ENCODE results near the gene BCKDK.
"Not testable (repeated sequence)": the region's sequence is repeated elsewhere in the genome, so short reads cannot be mapped to it uniquely, and the experiment has no call there.

The BCKDK gene

DNA sequence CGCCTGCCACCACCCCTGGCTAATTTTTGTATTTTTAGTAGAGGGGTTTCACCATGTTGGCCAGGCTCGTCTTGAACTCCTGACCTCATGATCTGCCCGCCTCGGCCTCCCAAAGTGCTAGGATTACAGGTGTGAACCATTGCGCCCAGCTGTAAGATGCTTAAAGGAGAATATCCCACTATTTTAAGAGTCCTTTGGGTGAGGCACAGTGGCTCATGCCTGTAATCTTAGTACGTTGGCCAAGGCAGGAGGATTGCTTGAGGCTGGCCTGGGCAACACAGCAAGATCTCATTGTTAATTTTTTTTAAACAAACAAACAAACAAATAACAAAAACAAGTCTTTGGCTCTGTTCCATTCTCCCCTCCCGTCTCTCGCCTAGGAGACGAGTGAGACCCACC lies 32.9 kb downstream of the BCKDK start:
- DNase-seq (ENCODE audit: extremely low read depth in 1 of 2, low read depth in 1 of 2), result not testable (repeated sequence)

- DNase-seq (ENCODE audit: extremely low read depth in 1 of 2, low read depth in 1 of 2), result no peak
These were observed 33.4 kb downstream of the BCKDK start for GRCh38 chr16:31141489-31142108.

- peak; percentile 90 to 92 for DNase-seq (ENCODE audit: extremely low read depth in 1 of 2, low read depth in 1 of 2)
These were observed 34.2 kb downstream of the BCKDK start for GRCh38 chr16:31142109-31143010.

GRCh38 chr16:31143011-31143693 lies 35.0 kb downstream of the BCKDK start:
- DNase-seq (ENCODE audit: extremely low read depth in 1 of 2, low read depth in 1 of 2), result no peak

- no peak for DNase-seq (ENCODE audit: extremely low read depth in 1 of 2, low read depth in 1 of 2)
These were observed 35.5 kb downstream of the BCKDK start for GRCh38 chr16:31143694-31144148.

- not testable (repeated sequence) for DNase-seq (ENCODE audit: extremely low read depth in 1 of 2, low read depth in 1 of 2)
These were observed 36.2 kb downstream of the BCKDK start for GRCh38 chr16:31144418-31144817.

DNA sequence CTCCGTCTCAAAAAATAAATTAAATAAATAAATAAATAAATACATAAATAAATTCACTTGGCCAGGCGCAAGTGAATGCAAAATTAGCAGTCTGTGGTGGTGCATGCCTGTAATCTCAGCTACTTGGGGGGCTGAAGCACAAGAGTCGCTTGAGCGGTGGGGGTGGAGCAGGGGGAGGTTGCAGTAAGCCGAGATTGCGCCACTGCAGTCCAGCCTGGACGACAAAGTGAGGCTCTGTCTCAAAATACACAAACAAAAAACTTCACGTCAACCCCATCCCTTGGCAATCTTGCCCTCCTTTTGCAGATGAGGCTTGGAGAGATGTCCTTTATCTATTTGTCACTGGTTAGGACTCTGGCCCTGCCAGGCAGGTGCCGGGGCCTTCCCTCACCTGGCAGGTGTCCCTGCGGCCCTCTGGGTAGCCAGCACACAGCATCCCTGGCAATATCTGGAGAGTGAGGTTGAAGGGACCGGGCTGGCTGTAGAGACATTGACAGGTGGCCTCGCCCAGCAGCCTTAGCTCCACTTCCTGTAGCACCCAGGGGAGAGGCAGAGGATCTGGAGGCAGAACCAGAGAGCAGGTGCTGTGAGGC lies 37.3 kb downstream of the BCKDK start:
- no peak for DNase-seq (ENCODE audit: extremely low read depth in 1 of 2, low read depth in 1 of 2)

DNA sequence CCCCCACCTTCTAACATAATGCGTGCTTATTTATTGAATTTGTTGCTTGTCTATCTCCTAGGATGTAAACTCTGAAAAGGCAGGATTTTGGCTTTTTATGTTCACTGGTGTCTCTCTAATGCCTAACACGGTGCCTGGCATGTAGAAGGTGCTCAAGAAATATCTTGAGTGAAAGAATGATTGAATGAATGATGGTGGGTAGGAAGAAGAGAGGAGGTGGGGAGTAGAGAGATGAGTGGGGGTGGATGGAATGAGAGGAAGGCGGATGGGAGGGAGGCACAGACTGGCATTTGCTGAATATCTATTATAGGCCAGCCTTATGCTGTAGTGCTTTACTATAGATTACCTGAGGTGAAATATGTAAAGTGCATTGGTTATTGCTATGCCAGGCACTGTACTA lies 39.4 kb downstream of the BCKDK start:
- DNase-seq (ENCODE audit: extremely low read depth in 1 of 2, low read depth in 1 of 2), result no peak

DNA sequence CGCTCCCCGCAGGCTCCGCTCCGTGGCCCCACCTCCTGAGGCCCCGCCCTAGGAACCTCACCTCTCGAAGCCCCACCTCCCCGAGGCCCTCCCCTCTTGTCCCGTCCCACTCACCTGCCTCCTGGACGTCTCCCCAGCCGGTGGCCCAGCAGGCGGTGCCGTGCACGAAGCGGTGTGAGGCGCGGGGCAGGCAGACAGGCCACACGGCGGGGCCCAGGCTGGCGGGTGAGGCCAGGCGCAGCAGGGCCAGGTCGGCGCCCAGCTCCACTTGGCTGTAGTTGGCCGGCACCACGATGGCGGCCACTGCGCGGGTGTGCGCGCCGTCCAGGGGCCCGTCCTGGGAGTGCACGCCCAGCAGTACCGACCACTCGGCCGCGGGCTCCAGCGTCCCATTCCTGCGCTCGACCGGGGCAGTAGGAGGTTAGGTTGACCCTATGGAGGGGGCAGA lies 40.1 kb downstream of the BCKDK start:
- DNase-seq (ENCODE audit: extremely low read depth in 1 of 2, low read depth in 1 of 2), result no peak

GRCh38 chr16:31148896-31149295 lies 40.7 kb downstream of the BCKDK start:
- no peak for DNase-seq (ENCODE audit: extremely low read depth in 1 of 2, low read depth in 1 of 2)

DNA sequence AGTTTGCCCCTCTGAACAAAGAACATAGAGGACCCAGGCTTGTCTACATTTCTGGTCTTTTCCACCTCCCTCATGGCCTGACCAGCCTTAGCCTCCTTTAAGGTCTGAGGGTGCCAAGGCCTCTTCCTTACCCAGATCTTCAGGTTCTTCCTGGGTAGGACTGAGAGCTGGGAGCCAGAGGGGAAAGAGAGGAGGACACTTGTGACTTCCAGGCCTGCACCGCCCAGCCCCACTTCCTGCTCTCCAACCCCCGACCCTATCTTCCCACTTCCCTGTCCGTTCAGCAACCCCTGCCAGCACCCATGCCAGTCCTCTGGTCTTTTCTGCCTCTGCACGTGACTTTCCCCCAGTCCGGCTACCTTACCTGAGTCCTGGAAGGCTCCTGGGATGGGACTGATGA lies 41.1 kb downstream of the BCKDK start:
- DNase-seq (ENCODE audit: extremely low read depth in 1 of 2, low read depth in 1 of 2), result no peak

- DNase-seq (ENCODE audit: extremely low read depth in 1 of 2, low read depth in 1 of 2), result no peak
These were observed 42.0 kb downstream of the BCKDK start, which contains the start of gene PRSS36 for GRCh38 chr16:31149894-31150890. PRSS36 (minus strand) TSS chr16:31150066; CDS start chr16:31150035, 31 bp downstream.

- DNase-seq (ENCODE audit: extremely low read depth in 1 of 2, low read depth in 1 of 2), result not testable (repeated sequence)
These were observed 42.8 kb downstream of the BCKDK start for GRCh38 chr16:31150976-31151375.

DNA sequence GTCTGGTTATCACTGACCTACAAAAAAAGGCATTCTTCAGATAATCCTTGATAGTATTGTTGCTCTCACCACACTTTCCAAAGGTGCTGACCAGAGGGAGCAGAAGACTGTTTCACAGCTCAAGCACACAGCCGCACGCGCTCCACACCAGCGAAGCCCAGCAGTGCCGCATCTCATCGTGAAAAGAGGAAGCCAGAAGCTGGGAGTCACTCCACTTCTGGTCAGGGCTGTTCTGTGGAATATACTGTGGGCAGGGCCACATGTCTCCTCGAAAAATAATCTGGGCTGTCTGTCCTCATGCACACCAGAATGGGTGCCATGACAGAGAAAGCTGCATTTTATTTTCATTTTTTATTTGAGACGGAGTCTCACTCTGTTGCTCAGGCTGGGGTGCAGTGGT lies 49.0 kb downstream of the BCKDK start:
- no peak for DNase-seq (ENCODE audit: extremely low read depth in 1 of 2, low read depth in 1 of 2)
